Activated CD4-positive, alpha-beta T cell treated with anti-CD3 and anti-CD28 coated beads, Interleukin-2, amount 50 U/mL, for 48 hours (primary cell): ENCODE measurements around the gene SNX18.
"Not testable (repeated sequence)": the region's sequence is repeated elsewhere in the genome, so short reads cannot be mapped to it uniquely, and the experiment has no call there.

Source experiments
- DNase-seq, 2 experiments: peaks; one replicate each; pipeline ENCODE4 v3.0.0-alpha.2; 2020

The SNX18 gene

GRCh38 chr5:54517512-54518145 is at the start of gene SNX18:
Gene SNX18, plus strand, starts transcription at chr5:54517759. Its CDS starts 194 bp downstream, at chr5:54517953.
- peak; percentile 86 to 89 for DNase-seq

GRCh38 chr5:54469622-54470021 is 47.9 kb upstream of the SNX18 start:
- DNase-seq, result no peak

GRCh38 chr5:54470128-54470527 is 47.4 kb upstream of the SNX18 start:
- no peak for DNase-seq

- no peak for DNase-seq
Measured at GRCh38 chr5:54470677-54471076, 46.9 kb upstream of the SNX18 start.

- no peak for DNase-seq
Measured at GRCh38 chr5:54471398-54471797, 46.2 kb upstream of the SNX18 start.

- no peak for DNase-seq
Measured at GRCh38 chr5:54476682-54477081, 40.9 kb upstream of the SNX18 start.

- no peak for DNase-seq
Measured at GRCh38 chr5:54477941-54478478, 39.5 kb upstream of the SNX18 start.

GRCh38 chr5:54480296-54480695 is 37.3 kb upstream of the SNX18 start:
- no peak for DNase-seq

GRCh38 chr5:54484219-54484894 is 33.2 kb upstream of the SNX18 start:
- DNase-seq, result no peak

GRCh38 chr5:54485659-54486058 is 31.9 kb upstream of the SNX18 start:
- not testable (repeated sequence) for DNase-seq

GRCh38 chr5:54489648-54489979 is 27.9 kb upstream of the SNX18 start:
- not testable (repeated sequence) for DNase-seq

- no peak for DNase-seq
Measured at GRCh38 chr5:54491326-54491725, 26.2 kb upstream of the SNX18 start.

GRCh38 chr5:54492178-54492577 is 25.4 kb upstream of the SNX18 start:
- no peak for DNase-seq

GRCh38 chr5:54495027-54495426 is 22.5 kb upstream of the SNX18 start:
- no peak for DNase-seq

- DNase-seq, result no peak
Measured at GRCh38 chr5:54514291-54514690, 3.3 kb upstream of the SNX18 start.

- DNase-seq, result no peak
Measured at GRCh38 chr5:54514841-54515432, 2.6 kb upstream of the SNX18 start.

GRCh38 chr5:54515634-54516033 is 1.9 kb upstream of the SNX18 start:
- no peak for DNase-seq

- DNase-seq, result no peak
Measured at GRCh38 chr5:54516051-54516655, 1.4 kb upstream of the SNX18 start.

- no peak for DNase-seq
Measured at GRCh38 chr5:54517174-54517511, 416 bp upstream of the SNX18 start.

- DNase-seq, result peak; percentile 58 to 63
Measured at GRCh38 chr5:54518146-54518817, 723 bp downstream of the SNX18 start.

- DNase-seq, result no peak
Measured at GRCh38 chr5:54518818-54519508, 1.4 kb downstream of the SNX18 start.

- DNase-seq, result no peak
Measured at GRCh38 chr5:54519509-54519876, 1.9 kb downstream of the SNX18 start.

- no peak for DNase-seq
Measured at GRCh38 chr5:54520438-54520846, 2.9 kb downstream of the SNX18 start.
